OCI-LY7 (cell line): ENCODE data around the gene ADAMTS5. TPM values are rescaled to one million over a fixed set of nuclear protein-coding genes. Genes with fewer than 3 reads are reported as not detected.

Experiments used
- BruUV-seq: library from RNA; stranded (reverse); fragments of 400-500 nt; replicated peaks from 2 replicates; lab custom pipeline; 2021; lab: Mats Ljungman, UMichigan
- CTCF ChIA-PET: fragments of 300-600 bp; sonication (Branson Sonifier 250); formaldehyde crosslinking; loops from one replicate; lab custom pipeline; 2022; ENCODE audit warnings: antibody characterized with exemption; ENCODE audit not compliant: unreplicated experiment; lab: Charles Lee
- POLR2A ChIA-PET: fragments of 300-600 bp; sonication (Branson Sonifier 250); formaldehyde crosslinking; loops from one replicate; lab custom pipeline; 2022; ENCODE audit warnings: antibody characterized with exemption; lab: Charles Lee
- DNase-seq: peaks from one replicate; pipeline ENCODE4 v3.0.0-alpha.2; 2015; ENCODE audit warnings: low spot score
- H2AFZ ChIP-seq: fragments of 200-600 bp; sonication (generic), shearing (Covaris generic); 2 replicates; pipeline ENCODE4 v1.6.1; 2014; ENCODE audit warnings: mild to moderate bottlenecking, antibody characterized with exemption, low read length, moderate library complexity
- H3K27ac ChIP-seq: fragments of 200-600 bp; sonication (generic); 2 replicates; pipeline ENCODE4 v1.5.1; 2014; ENCODE audit warnings: mixed run types, low read depth, mild to moderate bottlenecking, moderate library complexity, low read length, inconsistent platforms; ENCODE audit not compliant: poor library complexity, severe bottlenecking
- H3K36me3 ChIP-seq: fragments of 200-600 bp; sonication (generic); 2 replicates; pipeline ENCODE4 v1.6.1; 2014; ENCODE audit warnings: mild to moderate bottlenecking, antibody characterized with exemption, low read length, moderate library complexity, mixed read lengths; ENCODE audit not compliant: insufficient read depth
- H3K4me1 ChIP-seq: fragments of 200-600 bp; sonication (generic); 2 replicates; pipeline ENCODE4 v1.5.1; 2014; ENCODE audit warnings: mild to moderate bottlenecking, low read length; ENCODE audit not compliant: insufficient read depth, poor library complexity, severe bottlenecking
- H3K4me2 ChIP-seq: fragments of 200-600 bp; sonication (generic); 2 replicates; pipeline ENCODE4 v1.6.1; 2014; ENCODE audit warnings: mild to moderate bottlenecking, low read length
- H3K4me3 ChIP-seq: fragments of 200-600 bp; sonication (generic); 2 replicates; pipeline ENCODE4 v1.5.1; 2014; ENCODE audit warnings: mild to moderate bottlenecking, low read depth, low read length; ENCODE audit not compliant: poor library complexity, severe bottlenecking
- H3K79me2 ChIP-seq: fragments of 200-600 bp; sonication (generic); 2 replicates; pipeline ENCODE4 v1.6.1; 2016; ENCODE audit warnings: low read depth, mild to moderate bottlenecking, low read length, moderate library complexity, mixed read lengths; ENCODE audit not compliant: insufficient read depth
- H3K9me2 ChIP-seq: fragments of 200-600 bp; sonication (generic); 2 replicates; pipeline ENCODE4 v1.6.1; 2016; ENCODE audit warnings: mild to moderate bottlenecking, low read length, mixed read lengths; ENCODE audit not compliant: insufficient read depth
- H3K9me3 ChIP-seq: fragments of 200-600 bp; sonication (generic); 2 replicates; pipeline ENCODE4 v1.6.1; 2014; ENCODE audit warnings: mild to moderate bottlenecking, mixed run types, low read length, mixed read lengths
- H4K20me1 ChIP-seq: fragments of 200-600 bp; sonication (generic); 2 replicates; pipeline ENCODE4 v1.6.1; 2014; ENCODE audit warnings: mild to moderate bottlenecking, antibody characterized with exemption, low read length, moderate library complexity, mixed read lengths; ENCODE audit not compliant: insufficient read depth
- EZH2phosphoT487 ChIP-seq: fragments of 200-600 bp; sonication (generic); IDR thresholded peaks from 2 replicates; pipeline ENCODE4 v1.6.1; 2018; ENCODE audit warnings: low read depth, borderline replicate concordance, mild to moderate bottlenecking, mixed run types, antibody characterized with exemption, low read length, moderate library complexity, mixed read lengths
- intact Hi-C: fragments of 100-400 bp; cut with micrococcal nuclease; formaldehyde crosslinking; loops from one replicate; pipeline ENCODE4 v1.10.0; 2022; ENCODE audit not compliant: unreplicated experiment
- total RNA-seq, 2 experiments: library from RNA; depleted of rRNA in 1 of 2; stranded (reverse); fragments of >200 nt in 1 of 2; shearing (Covaris generic) in 1 of 2; gene quantifications; 2 replicates each; pipeline ENCODE4 v1.2.3, GENCODE V29; 2014 to 2022
- TF ChIP-seq, protein P1 (sequence below): fragments of 200-600 bp; sonication (generic); conservative IDR thresholded peaks from 2 replicates; pipeline ENCODE4 v1.5.1; 2014; ENCODE audit warnings: mild to moderate bottlenecking, antibody characterized with exemption, low read length, moderate library complexity, mixed read lengths

ADAMTS5 gene
- total RNA-seq, 2 experiments from 2014 or later = not detected

DNA sequence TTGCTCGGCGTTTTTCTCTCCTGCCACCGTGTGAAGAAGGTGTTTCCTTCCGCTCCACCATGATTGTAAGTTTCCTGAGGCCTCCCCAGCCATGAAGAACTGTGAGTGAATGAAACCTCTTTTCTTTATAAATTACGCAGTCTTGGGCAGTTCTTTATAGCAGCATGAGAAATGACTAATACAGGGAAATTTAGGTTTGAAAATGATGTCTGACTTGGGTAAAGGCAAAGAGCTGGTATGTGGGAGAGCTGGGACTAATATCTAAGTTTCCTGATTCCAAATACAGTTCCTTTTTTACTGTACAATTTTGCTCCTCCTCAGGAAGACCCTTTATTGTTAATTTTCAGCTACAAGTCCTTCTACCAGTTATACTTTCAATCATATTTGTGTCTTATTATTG, 16.7 kb upstream of the ADAMTS5 start:
- Histone ChIP-seq H2AFZ (no peak overlapping the region), H3K4me1 (no peaks in the 10 kb centered on the region), H3K9me3 (0 out of 2 replicates have a peak, but pooled peaks cover 5% of the 10 kb centered on the region), H3K36me3 (no peaks in the 10 kb centered on the region), H3K4me3 (no peak overlapping the region), H3K4me2 (no peak overlapping the region), H3K79me2 (no peaks in the 10 kb centered on the region), H3K9me2 (no peaks in the 10 kb centered on the region), H3K27ac (no peak overlapping the region), H4K20me1 (no peaks in the 10 kb centered on the region)
- DNase-seq = no peak
- no TSS peak for BruUV-seq
- POLR2A ChIA-PET = interaction anchor here (1.1 kb wide), 1 partner anchor 14 kb away, joined by 3 read pairs; no protein-coding TSS in a partner anchor
- intact Hi-C loops = no loop called here
- no peak for TF ChIP-seq EZH2phosphoT487
- TF ChIP-seq, protein P1, sequence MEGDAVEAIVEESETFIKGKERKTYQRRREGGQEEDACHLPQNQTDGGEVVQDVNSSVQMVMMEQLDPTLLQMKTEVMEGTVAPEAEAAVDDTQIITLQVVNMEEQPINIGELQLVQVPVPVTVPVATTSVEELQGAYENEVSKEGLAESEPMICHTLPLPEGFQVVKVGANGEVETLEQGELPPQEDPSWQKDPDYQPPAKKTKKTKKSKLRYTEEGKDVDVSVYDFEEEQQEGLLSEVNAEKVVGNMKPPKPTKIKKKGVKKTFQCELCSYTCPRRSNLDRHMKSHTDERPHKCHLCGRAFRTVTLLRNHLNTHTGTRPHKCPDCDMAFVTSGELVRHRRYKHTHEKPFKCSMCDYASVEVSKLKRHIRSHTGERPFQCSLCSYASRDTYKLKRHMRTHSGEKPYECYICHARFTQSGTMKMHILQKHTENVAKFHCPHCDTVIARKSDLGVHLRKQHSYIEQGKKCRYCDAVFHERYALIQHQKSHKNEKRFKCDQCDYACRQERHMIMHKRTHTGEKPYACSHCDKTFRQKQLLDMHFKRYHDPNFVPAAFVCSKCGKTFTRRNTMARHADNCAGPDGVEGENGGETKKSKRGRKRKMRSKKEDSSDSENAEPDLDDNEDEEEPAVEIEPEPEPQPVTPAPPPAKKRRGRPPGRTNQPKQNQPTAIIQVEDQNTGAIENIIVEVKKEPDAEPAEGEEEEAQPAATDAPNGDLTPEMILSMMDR = no peak
- CTCF ChIA-PET = no interaction called here

- BruUV-seq = no TSS peak
- no peaks in the 10 kb centered on the region for H3K9me2 ChIP-seq
- TF ChIP-seq, protein P1 = no peak
- no peak for TF ChIP-seq EZH2phosphoT487
- H3K4me1 ChIP-seq = no peaks in the 10 kb centered on the region
- H3K4me2 ChIP-seq = no peak overlapping the region
- H3K36me3 ChIP-seq = no peaks in the 10 kb centered on the region
- CTCF ChIA-PET = no interaction called here
- no peak overlapping the region for H3K4me3 ChIP-seq
- H3K79me2 ChIP-seq = no peaks in the 10 kb centered on the region
- no peak overlapping the region for H2AFZ ChIP-seq
- no peak overlapping the region for H3K27ac ChIP-seq
- no peaks in the 10 kb centered on the region for H4K20me1 ChIP-seq
- POLR2A ChIA-PET = no interaction called here
- intact Hi-C loops = no loop called here
- 0 out of 2 replicates have a peak, but pooled peaks cover 5% of the 10 kb centered on the region for H3K9me3 ChIP-seq
- DNase-seq = no peak
These were observed 15.9 kb upstream of the ADAMTS5 start for GRCh38 chr21:26982767-26983166.

GRCh38 chr21:26977746-26978145, 10.9 kb upstream of the ADAMTS5 start:
- no peak overlapping the region for H3K27ac ChIP-seq
- H3K79me2 ChIP-seq = no peaks in the 10 kb centered on the region
- POLR2A ChIA-PET = interaction anchor here (0.7 kb wide), 1 partner anchor 319 kb away, joined by 6 read pairs; no protein-coding TSS in a partner anchor
- no peak for DNase-seq
- H3K9me3 ChIP-seq = 0 out of 2 replicates have a peak, but pooled peaks cover 5% of the 10 kb centered on the region
- intact Hi-C loops = no loop called here
- BruUV-seq = no TSS peak
- no peak overlapping the region for H3K4me2 ChIP-seq
- no peaks in the 10 kb centered on the region for H3K4me1 ChIP-seq
- no peak overlapping the region for H2AFZ ChIP-seq
- no peaks in the 10 kb centered on the region for H3K36me3 ChIP-seq
- H4K20me1 ChIP-seq = no peaks in the 10 kb centered on the region
- no peak for TF ChIP-seq EZH2phosphoT487
- TF ChIP-seq, protein P1 = no peak
- H3K4me3 ChIP-seq = no peak overlapping the region
- CTCF ChIA-PET = no interaction called here
- no peaks in the 10 kb centered on the region for H3K9me2 ChIP-seq
